Lung (tissue), 12 donors: Measurements from ENCODE around the gene ATP7A. TPM values are rescaled to one million over a fixed set of nuclear protein-coding genes. Genes with fewer than 3 reads are reported as not detected.

ENCODE experiments used
- ATAC-seq: fragments of 200-7000 bp; cut with Tn5 transposase; one replicate; pipeline ENCODE4 v1.9.1; 2020; ENCODE audit warnings: moderate number of reproducible peaks; ENCODE audit not compliant: insufficient read depth, low FRiP score
- DNase-seq, 3 donors: peaks; one replicate each; pipeline ENCODE4 v3.0.0-alpha.2; 2013 to 2017
- H3K27ac ChIP-seq, 2 donors: one replicate each; pipeline ENCODE4 v1.5.1; 2013; ENCODE audit warnings: mild to moderate bottlenecking in 2 of 2, moderate library complexity in 2 of 2, control low read depth in 1 of 2, inconsistent platforms in 1 of 2, low read depth in 1 of 2, low read length in 1 of 2
- H3K27me3 ChIP-seq, 3 donors: one replicate each; pipeline ENCODE4 v1.5.1; 2013; ENCODE audit warnings: low read length in 2 of 3; ENCODE audit not compliant: control insufficient read depth in 3 of 3, insufficient read depth in 3 of 3
- H3K36me3 ChIP-seq, 4 donors: one replicate each; pipeline ENCODE4 v1.5.1; 2013; ENCODE audit warnings: low read length in 4 of 4, mild to moderate bottlenecking in 1 of 4, moderate library complexity in 1 of 4; ENCODE audit not compliant: control insufficient read depth in 4 of 4, insufficient read depth in 4 of 4
- H3K4me1 ChIP-seq, 5 donors: one replicate each; pipeline ENCODE4 v1.5.1; 2013; ENCODE audit warnings: low read length in 5 of 5, mild to moderate bottlenecking in 2 of 5, moderate library complexity in 1 of 5; ENCODE audit not compliant: control insufficient read depth in 5 of 5, insufficient read depth in 5 of 5
- H3K4me3 ChIP-seq: one replicate; pipeline ENCODE4 v1.5.1; 2013; ENCODE audit warnings: mild to moderate bottlenecking, control low read depth, moderate library complexity
- H3K9ac ChIP-seq, 2 donors: one replicate each; pipeline ENCODE4 v1.5.1; 2013; ENCODE audit warnings: low read length in 2 of 2, control low read depth in 1 of 2; ENCODE audit not compliant: insufficient read depth in 1 of 2
- H3K9me3 ChIP-seq, 4 donors: one replicate each; pipeline ENCODE4 v1.5.1; 2013; ENCODE audit warnings: low read length in 3 of 4, mild to moderate bottlenecking in 1 of 4, moderate library complexity in 1 of 4; ENCODE audit not compliant: control insufficient read depth in 4 of 4, insufficient read depth in 3 of 4
- WGBS, 2 donors: extraction: QIAGEN DNeasy Blood & Tissue Kit; methylation state at CpG; one replicate each; pipeline ENCODE4 v1.1.7; 2013; 5-methylcytosine and 5-hydroxymethylcytosine counted together
- polyA plus RNA-seq, 2 donors: library from polyadenylated mRNA; stranded (reverse); fragments of 200-250 nt; gene quantifications; one replicate each; pipeline ENCODE4 v1.2.1, GENCODE V29; 2013
- total RNA-seq, 2 donors: library from RNA; depleted of rRNA in 1 of 2; stranded (reverse); fragments of >200 nt in 1 of 2; gene quantifications; one replicate each; pipeline ENCODE4 v1.2.1, GENCODE V29; 2014 to 2021
- TF ChIP-seq, protein P1 (sequence below): IDR thresholded peaks from 2 replicates; pipeline ENCODE4 v1.5.1; 2012; ENCODE audit warnings: mild to moderate bottlenecking; ENCODE audit errors: control extremely low read depth, extremely low read depth
- donor health status: control.
- donor health status: control.
- donor health status: Bipolar disorder and iron deficiency.
- donor health status: healthy.
- donor health status: DM: yes; HTN: yes; CAD: no.

The ATP7A gene
- total and polyA plus RNA-seq, 4 donors: 2.5 to 23.5 (median 7.5) TPM

DNA sequence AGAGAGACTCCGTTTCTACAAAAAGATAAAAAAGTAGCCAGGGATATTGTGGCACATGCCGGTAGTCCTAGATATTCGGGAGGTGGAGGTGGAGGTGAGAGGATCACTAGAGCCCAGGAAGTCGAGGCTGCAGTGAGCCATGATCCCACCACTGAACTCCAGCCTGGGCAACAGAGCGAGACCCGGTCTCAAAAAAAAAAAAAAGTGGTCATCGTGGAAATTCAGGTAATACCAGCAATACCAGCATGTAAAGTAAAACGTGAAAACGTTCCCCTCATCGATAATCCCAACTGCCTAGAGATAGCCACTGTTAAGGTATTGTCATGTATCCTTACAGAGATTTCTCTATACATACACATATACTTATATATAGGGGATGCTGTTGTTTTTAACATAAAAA is 16.8 kb upstream of the ATP7A start:
- H3K27me3 ChIP-seq: no peaks in the 10 kb centered on the region
- no peak overlapping the region for H3K27ac ChIP-seq
- DNase-seq (no peak), ATAC-seq (no peak)
- H3K4me3 ChIP-seq: no peak overlapping the region
- peak overlapping the region in 1 of 2 donors; percentile 99 for H3K9ac ChIP-seq
- no peaks in the 10 kb centered on the region for H3K36me3 ChIP-seq
- peaks cover 0 to 7% (median 0%) of the 10 kb centered on the region in 5 donors for H3K4me1 ChIP-seq
- TF ChIP-seq, protein P1, sequence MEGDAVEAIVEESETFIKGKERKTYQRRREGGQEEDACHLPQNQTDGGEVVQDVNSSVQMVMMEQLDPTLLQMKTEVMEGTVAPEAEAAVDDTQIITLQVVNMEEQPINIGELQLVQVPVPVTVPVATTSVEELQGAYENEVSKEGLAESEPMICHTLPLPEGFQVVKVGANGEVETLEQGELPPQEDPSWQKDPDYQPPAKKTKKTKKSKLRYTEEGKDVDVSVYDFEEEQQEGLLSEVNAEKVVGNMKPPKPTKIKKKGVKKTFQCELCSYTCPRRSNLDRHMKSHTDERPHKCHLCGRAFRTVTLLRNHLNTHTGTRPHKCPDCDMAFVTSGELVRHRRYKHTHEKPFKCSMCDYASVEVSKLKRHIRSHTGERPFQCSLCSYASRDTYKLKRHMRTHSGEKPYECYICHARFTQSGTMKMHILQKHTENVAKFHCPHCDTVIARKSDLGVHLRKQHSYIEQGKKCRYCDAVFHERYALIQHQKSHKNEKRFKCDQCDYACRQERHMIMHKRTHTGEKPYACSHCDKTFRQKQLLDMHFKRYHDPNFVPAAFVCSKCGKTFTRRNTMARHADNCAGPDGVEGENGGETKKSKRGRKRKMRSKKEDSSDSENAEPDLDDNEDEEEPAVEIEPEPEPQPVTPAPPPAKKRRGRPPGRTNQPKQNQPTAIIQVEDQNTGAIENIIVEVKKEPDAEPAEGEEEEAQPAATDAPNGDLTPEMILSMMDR: no peak
- no peaks in the 10 kb centered on the region for H3K9me3 ChIP-seq
- 66 to 80% methylated on average over 10 of the region's 10 CpGs for WGBS, 2 donors

DNA sequence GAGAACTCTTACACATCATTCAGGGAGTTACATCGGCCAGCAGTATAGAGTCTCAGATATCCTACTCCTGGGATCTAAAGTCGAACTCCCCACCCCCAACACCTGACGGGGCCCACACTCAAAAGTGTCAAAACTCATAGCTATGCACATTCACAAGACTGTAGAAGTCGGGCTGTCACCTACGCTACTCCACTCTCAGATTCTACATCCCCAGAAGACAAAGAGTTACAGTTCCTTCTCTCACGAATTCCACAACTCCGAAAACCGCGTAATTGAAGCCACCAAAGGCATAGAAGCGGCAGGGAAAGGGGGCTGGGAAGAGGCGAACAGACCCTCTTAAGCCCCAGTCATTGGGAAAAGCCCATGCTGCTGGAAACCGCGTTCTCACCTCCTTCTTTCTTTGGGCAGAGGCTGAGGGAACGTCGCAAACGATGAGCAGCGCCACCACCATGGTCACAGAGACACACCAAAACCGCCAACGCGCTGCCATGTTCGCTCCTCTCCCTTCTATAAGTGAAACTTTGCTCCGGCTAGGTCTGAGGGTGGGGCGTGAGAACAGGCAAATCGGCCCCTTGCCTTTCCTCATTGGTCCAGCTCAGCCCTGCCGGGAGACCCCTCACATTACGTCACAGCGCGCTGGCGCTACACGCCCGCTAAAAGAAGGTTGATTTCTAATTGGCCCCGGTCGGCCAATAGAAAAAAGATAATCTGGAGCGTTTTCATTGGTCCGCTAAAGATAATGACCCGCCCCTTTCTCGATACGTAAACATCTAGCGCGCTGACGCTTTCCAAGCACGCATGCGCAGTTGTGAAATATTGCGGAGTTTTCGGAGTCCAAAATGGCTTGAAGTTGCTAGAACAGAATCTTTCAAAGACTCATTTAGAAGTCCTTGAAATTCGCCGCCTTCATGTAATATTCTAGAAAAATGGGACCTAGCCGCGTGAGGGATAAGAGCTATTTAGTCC is 15.3 kb upstream of the ATP7A start, which contains the start of gene MAGT1:
Gene MAGT1, minus strand, starts transcription at position 515 of the 966 bp plus-strand sequence. Its CDS starts 25 bp downstream, at position 490.
- TF ChIP-seq, protein P1: no peak

DNA sequence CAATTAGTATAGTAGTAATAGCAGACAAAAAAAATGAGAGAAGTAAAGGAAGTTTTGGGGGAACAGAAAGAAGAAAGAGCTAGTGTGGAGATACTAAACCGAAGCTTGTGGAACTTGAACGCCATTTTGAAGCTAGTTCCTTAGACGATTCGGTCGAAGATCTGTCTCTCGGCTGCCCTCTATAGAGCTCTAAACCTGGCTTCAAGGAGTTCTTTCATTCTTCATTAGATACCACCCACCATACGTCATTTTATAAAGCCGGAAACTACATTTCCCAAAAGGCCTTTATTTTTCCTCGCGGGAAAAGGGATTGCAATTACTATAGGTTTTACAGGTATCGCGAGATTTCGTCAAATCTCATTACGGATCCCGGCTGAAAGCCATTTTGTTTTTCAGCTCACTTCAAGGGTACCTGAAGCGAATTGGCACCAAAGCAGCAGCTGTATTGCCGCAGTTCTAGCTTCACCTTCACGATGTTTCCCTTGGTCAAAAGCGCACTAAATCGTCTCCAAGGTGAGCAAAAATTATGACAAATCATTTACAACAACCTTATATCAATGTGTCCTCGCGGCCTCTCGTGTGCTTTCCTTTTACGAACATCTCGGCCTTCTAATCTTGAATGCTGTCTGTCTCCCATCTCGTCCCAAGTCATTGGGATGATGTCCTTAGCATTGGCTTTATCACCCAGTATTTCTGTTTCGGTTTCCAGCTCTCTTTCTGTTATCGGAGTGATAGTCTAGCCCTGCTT is 11.2 kb upstream of the ATP7A start, which contains the start of gene COX7B:
Gene COX7B, plus strand, starts transcription at position 388 of the 748 bp plus-strand sequence. Its CDS starts 86 bp downstream, at position 474.
- TF ChIP-seq, protein P1: no peak
- DNase-seq: peak; percentile 81 to 98 (median 98)
- peak within 1 kb of the TSS; percentile 74 to 89 for H3K27ac ChIP-seq

More for the DNA sequence above, 15.3 kb upstream of the ATP7A start, which contains the start of gene MAGT1:
- H3K4me1 ChIP-seq: peaks cover 0 to 7% (median 0%) of the 10 kb centered on the region in 5 donors
- H3K27me3 ChIP-seq: no peaks in the 10 kb centered on the region
- no peaks in the 10 kb centered on the region for H3K36me3 ChIP-seq
- no peaks in the 10 kb centered on the region for H3K9me3 ChIP-seq
- DNase-seq (peak; percentile 96 to 98 (median 98)), ATAC-seq (peak; percentile 90)
- peak within 1 kb of the TSS; percentile 60 for H3K4me3 ChIP-seq
- H3K9ac ChIP-seq: peak within 1 kb of the TSS; percentile 95 to 99
- WGBS, 2 donors: 1 to 33% methylated on average over 45 to 49 of the region's 49 CpGs
- peak within 1 kb of the TSS; percentile 96 to 97 for H3K27ac ChIP-seq

More for the DNA sequence above, 11.2 kb upstream of the ATP7A start, which contains the start of gene COX7B:
- Histone ChIP-seq H3K4me1 (peaks cover 0 to 5% (median 0%) of the 10 kb centered on the region in 5 donors), H3K9me3 (no peaks in the 10 kb centered on the region), H3K4me3 (peak within 1 kb of the TSS; percentile 56), H3K36me3 (peaks cover 0 to 7% (median 2%) of the 10 kb centered on the region in 4 donors), H3K9ac (peak within 1 kb of the TSS; percentile 86 to 93), H3K27me3 (no peaks in the 10 kb centered on the region)
- peak; percentile 63 for ATAC-seq
- WGBS, 2 donors: 0 to 36% methylated on average over 28 of the region's 28 CpGs
